Mesenteric fat pad (tissue), 1 donor: Measurements from ENCODE around the gene GEMIN5. TPM values are rescaled to one million over a fixed set of nuclear protein-coding genes. Genes with fewer than 3 reads are reported as not detected.
"Not testable (repeated sequence)": the region's sequence is repeated elsewhere in the genome, so short reads cannot be mapped to it uniquely, and the experiment has no call there.

Experiments
- DNase-seq: peaks from one replicate; pipeline ENCODE4 v3.0.0-alpha.2; 2020; ENCODE audit warnings: low spot score
- long read RNA-seq: library from polyadenylated mRNA; unstranded; transcript quantifications from one replicate; pipeline ENCODE4 v2.0.0, GENCODE V29; 2020
- total RNA-seq: library from RNA; stranded (reverse); fragmentation: NEBNext Ultra II Directional; extraction: Animal tissue kit (Norgen Biotek cat#: 25700); gene quantifications from one replicate; pipeline ENCODE4 v1.2.1, GENCODE V29; 2021
- donor health status: DM: yes; HTN: yes; CAD: no.

Gene GEMIN5, protein sequence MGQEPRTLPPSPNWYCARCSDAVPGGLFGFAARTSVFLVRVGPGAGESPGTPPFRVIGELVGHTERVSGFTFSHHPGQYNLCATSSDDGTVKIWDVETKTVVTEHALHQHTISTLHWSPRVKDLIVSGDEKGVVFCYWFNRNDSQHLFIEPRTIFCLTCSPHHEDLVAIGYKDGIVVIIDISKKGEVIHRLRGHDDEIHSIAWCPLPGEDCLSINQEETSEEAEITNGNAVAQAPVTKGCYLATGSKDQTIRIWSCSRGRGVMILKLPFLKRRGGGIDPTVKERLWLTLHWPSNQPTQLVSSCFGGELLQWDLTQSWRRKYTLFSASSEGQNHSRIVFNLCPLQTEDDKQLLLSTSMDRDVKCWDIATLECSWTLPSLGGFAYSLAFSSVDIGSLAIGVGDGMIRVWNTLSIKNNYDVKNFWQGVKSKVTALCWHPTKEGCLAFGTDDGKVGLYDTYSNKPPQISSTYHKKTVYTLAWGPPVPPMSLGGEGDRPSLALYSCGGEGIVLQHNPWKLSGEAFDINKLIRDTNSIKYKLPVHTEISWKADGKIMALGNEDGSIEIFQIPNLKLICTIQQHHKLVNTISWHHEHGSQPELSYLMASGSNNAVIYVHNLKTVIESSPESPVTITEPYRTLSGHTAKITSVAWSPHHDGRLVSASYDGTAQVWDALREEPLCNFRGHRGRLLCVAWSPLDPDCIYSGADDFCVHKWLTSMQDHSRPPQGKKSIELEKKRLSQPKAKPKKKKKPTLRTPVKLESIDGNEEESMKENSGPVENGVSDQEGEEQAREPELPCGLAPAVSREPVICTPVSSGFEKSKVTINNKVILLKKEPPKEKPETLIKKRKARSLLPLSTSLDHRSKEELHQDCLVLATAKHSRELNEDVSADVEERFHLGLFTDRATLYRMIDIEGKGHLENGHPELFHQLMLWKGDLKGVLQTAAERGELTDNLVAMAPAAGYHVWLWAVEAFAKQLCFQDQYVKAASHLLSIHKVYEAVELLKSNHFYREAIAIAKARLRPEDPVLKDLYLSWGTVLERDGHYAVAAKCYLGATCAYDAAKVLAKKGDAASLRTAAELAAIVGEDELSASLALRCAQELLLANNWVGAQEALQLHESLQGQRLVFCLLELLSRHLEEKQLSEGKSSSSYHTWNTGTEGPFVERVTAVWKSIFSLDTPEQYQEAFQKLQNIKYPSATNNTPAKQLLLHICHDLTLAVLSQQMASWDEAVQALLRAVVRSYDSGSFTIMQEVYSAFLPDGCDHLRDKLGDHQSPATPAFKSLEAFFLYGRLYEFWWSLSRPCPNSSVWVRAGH (N-terminal part only)
- 20.1 TPM for total RNA-seq
- long read RNA-seq, partial matches to known transcripts, result 23 of 23 reads
- long read RNA-seq, other reads (novel, unspliced or antisense), result 0 of 23 reads

DNA sequence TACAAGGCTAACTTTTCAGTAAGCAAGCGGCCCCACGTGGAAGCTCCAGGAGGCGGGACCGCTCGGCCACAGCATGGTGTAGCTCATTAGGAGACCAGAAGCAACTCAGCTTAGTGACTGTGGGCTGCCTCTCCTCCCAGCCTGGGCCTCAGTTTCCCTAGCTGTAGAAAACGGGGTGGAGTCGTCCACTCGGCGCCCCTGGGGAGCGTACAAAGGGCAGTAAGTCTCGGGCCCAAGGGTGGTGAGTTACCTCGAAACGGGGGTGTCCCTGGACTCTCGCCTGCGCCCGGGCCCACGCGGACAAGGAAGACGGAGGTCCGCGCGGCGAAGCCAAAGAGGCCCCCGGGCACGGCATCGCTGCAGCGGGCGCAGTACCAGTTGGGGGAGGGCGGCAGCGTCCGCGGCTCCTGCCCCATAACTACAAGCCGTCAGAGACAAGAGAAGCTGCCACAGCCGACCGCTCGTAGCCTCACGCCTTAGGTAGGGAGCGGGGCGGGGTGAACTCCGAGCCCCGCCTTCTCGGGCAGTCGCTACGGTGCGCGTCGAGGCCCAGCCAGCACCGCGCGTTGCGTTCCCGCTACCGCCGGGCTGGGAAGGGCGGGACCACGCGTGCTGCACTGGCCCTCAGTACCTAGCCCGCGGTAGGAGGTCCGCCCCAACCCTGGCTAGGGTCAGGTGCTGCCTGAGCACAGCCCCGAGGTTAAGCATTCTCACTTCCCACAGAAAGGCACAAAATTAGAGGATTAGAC lies at the start of gene GEMIN5:
Gene GEMIN5, minus strand, starts transcription at position 494 of the 749 bp plus-strand sequence. Its CDS starts 78 bp downstream, at position 416.
- peak; percentile 94 for DNase-seq

DNA sequence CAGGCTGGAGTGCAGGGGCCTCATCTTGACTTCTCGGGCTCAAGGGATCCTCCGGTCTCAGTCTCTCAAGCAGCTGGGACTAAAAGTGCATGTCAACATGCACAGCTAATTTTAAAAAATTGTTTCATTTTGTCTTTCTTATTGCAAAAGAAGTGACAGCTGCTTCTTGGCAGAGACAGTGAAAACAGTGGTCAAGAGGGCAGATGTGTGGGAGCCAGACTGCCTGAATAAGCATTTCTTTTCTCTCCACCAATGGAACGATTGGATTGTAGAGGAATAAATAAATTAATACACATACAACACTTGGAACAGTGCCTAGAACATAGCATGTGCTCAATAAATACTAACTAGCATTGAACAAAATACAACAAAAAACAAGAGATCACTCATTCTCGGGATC lies 48.1 kb upstream of the GEMIN5 start:
- no peak for DNase-seq

DNA sequence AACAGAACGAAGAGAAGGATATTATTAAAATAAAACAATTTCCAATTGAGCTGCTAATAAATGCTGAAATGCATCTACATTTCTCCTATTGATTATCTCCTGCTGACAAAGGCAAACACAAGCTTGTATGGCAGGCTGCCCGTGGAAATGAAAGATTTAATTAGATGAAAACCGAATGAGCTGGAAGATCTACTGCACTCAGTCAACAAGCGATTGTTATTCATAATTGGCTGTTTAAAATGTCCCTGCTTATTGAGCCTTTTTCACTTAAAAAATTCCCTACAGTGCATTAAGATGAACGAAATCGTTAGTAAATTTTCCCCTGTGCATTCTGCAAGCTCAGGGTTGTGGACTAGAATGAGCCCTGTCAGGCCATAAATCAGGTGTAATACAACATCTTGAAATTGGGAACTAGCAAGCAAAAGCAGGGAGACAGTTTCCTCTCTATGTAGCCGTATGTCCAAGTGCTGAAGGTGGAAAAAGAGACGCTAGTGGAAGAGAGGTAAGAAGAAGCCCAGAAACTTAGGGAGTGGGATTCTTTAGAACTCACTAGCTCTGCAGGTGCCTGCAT lies 47.0 kb upstream of the GEMIN5 start:
- no peak for DNase-seq

DNA sequence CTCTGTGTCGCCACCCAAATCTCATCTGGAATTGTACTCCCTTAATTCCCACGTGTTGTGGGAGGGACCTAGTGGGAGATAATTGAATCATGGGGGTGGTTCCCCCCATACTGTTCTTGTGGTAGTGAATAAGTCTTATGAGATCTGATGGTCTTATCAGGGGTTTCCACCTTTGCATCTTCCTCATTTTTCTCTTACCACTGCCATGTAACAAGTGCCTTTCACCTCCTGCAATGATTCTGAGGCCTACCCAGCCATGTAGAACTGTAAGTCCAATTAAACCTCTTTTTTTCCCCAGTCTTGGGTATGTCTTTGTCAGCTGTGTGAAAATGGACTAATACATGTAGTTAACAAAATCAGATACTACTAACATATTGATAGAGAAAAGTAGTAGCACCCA lies 40.3 kb upstream of the GEMIN5 start:
- DNase-seq, result not testable (repeated sequence)

DNA sequence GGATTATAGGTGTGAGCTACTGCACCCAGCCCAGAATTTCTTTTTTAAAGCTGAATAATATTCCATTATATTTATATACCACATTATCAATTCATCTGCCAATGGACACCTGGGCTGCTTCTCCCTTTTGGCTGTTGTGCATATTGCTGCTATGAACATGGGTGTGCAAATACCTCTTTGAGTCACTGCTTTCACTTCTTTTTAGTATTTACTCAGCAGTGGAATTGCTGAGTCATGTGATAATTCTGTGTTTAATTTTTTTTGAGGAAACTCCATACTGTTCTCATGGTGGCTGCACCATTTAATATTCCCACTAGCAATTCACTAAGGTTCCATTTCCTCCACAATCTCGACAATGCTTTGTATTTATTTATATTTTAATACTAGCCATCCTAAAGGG lies 39.4 kb upstream of the GEMIN5 start:
- no peak for DNase-seq

DNA sequence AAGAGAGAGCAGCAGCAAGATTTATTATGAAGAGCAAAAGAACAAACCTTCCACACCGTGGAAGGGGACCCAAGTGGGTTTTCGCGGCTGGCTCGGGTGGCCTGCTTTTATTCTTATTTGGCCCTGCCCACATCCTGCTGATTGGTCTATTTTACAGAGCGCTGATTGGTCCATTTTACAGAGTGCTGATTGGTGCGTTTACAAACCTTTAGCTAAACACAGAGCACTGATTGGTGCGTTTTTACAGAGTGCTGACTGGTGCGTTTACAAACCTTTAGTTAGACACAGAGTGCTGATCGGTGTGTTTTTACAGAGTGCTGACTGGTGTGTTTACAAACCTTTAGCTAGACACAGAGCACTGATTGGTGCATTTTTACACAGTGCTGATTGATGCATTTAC lies 38.1 kb upstream of the GEMIN5 start:
- not testable (repeated sequence) for DNase-seq

DNA sequence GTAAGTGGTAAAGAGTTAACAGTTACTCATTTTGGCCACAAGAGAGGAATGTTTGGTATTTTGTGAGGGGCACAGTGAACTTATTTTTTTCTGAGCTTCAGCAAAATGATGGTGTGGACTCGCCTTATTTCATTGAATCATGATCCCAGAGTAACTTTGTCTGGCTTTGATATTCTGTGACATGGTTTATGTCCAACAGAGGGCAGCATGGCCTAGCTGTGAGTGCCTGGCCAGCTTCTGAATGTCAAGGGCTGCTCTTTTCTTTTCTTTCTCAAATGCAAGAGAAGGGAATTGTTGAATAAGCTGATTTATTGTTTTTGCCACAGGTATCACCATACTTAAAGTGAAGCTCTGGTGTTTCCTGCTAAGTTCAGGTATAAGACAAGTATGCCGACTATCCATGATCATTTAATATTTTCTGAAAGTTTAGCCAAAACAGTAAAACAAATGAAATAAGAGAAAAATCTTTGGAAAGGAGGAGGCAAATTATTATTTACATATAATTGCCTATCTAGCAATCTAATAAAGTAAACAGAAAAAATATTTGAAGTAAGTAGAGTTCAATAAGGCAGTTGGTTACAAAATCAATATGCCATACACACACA lies 34.6 kb upstream of the GEMIN5 start:
- no peak for DNase-seq

DNA sequence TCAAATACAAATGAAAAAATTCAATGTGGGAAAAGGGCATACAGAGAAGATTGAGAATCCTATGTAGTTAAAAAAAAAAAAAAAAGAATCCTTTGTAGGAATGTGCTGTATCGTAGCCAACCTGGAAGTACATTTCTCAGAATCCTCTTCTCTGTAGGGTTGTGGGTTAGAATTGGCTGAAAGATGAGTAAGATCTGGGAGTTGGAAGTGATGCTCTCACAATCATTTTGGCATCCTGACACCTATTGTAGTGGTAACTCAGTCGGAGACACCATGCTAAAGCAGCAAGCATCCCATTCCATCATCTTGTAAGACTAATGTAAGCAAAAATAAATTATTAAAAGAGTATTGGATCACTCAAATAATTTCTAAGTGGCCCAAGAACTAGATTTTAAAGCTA lies 33.5 kb upstream of the GEMIN5 start:
- DNase-seq, result no peak

DNA sequence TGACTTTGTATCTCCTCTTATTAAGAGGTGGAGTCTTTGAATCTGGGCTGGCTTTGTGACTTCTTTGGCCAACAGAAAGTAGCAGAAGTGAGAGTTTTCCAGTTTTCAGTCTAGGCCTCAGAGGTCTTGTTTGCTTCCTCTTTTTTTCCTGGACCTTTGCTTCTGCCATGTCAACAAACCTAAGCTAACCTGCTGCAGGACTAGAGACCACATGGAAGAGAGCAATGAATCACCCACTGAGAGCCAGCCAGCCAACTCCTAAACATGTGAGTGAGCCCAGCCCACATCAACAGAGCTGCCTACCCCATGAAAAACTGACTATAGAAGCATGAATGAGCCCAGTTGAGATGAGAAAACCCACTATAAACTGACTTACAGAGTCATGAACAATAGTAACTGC lies 32.7 kb upstream of the GEMIN5 start:
- no peak for DNase-seq

DNA sequence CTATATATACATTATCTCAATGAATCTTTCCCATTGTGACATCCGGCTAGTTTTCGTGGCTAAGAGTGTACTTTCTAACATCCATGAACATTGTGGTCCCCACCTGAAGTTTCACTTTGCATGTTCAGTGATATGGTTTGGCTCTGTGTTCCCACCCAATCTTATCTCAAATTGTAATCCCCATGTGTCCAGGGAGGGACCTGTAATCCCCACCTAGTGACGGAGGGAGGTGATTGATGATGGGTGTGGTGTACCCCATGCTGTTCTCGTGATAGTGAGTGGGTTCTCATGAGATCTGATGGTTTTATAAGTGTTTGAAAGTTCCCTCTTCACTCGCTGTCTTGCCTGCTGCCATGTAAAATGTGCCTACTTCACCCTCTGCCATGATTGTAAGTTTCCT lies 30.9 kb upstream of the GEMIN5 start:
- DNase-seq, result no peak

DNA sequence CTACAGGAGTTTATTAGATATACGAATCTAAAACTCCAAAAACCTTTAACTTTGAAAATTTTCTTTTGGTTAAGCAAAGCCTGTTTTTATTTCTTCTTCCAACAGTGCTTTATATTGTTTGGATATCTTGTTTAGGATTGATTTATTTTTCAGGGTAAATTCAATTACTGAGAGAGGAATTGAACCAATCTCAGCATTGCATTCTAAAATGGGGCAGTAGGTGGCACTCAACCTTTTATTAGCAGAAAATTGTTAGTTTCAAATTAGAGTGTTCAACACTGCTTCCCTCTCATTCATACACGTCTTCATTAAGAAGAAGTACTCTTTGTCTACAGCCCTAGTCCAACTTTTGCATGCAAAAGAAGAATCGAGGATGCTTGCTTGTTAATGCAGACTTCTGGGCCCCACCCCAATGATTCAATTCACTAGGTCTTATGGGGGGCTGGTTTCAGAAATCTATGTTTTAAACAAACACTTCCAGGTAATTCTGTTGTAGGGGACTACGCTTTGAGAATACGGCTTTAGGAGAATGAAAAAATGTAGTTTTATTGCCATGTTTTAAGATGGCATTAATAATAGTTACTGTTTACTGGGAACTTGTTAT lies 29.5 kb upstream of the GEMIN5 start:
- DNase-seq, result no peak

DNA sequence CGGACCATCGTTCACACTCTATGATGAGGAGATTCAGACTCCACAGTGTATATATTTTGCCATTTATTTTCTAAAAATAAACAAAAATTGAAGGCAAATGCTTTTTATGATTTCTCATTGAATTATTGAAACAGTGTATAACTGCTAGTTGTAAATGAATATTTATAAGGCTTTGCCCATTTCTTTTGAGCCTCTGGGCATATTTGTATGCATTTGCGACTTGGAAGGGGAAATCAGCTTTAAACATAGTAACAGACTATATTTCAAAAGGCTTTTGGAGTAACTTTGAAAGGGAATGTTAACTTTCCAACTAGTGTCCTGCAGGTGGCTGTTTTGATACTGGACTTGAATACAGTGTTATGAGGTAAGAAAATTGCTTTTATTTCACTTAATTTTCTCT lies 28.9 kb upstream of the GEMIN5 start:
- no peak for DNase-seq

DNA sequence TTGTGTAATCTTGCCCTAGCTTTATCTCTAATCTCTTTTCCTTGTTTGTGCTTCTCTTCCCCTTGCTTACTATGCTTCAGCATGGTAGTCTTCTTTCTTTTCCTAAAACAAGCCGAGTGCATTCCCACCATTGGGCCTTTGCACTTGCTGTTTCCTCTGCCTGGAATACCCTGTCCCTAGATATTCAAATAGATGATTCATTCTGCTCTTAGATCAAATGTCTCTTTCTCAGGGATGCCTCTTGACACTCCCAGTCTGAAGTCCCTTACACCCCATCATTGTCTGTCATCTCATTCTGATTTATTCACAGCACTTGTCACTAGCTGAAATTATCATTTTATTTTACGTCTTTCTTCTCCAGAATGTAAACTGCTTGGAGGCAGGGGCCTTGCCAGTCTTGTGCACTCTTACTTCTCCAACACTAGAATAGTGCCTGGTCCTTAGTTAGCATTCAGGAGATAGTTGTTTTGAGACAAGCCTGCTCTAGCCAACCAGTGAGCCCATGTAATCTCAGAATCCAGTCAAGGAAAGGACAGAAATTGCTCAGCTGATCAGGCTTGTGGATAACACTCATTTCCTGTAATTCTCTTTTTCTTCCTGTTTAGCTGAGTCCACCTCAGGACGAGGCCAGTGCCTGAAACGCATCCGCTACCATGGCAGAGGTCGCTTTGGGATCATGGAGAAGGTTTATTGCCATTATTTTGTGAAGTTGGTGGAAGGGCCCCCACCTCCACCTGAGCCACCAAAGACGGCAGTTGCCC lies 28.2 kb upstream of the GEMIN5 start:
- DNase-seq, result no peak

DNA sequence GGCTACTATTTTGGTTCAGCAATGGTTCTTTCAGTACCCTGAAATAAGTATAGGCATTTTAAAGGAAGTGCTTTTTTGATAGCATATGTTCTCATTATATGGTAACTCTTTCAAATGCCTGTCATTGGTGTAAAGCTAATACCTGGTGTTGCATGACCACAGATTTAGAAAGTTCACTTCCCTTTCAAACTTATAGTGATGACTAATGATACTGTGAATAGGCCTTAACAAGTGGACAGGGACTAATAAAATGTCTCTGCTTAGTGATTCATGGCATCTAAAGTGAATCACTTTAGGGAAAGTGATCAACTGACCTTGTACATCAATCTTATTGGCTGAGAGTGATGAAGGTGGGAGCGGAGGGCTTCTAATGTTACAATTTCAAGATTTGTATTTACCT lies 24.5 kb upstream of the GEMIN5 start:
- no peak for DNase-seq

DNA sequence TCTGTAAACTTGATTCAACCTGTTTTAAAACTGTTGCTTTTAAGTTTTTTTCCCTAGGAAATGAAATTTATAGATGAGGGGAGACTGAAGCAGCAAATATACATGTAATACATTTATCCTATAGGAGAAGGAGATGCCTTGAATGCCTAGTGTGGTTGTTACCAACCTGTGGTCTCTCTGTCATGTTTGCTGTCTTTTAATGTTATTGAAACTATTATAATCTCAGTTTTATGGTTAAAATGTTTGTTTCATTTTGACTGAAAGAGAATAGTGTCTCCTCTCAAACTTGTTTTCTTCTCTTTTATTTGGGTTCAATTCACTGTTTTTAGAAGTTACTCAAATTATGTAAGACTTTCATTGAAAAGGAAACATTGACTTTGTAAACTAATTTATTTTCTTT lies 18.7 kb upstream of the GEMIN5 start:
- no peak for DNase-seq

DNA sequence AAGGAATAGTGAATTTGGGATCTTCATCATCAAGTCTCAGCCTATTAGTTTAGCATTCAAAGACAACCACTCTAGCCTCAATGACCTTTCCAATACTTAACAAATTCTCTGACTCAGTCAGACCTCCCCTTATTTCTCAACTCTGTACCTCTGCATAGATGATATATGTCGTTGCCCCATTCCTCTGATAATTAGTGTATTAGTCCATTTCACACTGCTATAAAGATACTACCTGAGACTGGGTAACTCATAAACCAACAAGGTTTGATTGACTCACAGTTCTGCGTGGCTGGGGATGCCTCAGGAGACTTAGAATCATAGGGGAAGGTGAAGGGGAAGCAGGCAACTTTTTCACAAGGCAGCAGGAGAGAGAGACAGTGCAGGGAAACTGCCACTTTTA lies 11.8 kb upstream of the GEMIN5 start:
- no peak for DNase-seq

DNA sequence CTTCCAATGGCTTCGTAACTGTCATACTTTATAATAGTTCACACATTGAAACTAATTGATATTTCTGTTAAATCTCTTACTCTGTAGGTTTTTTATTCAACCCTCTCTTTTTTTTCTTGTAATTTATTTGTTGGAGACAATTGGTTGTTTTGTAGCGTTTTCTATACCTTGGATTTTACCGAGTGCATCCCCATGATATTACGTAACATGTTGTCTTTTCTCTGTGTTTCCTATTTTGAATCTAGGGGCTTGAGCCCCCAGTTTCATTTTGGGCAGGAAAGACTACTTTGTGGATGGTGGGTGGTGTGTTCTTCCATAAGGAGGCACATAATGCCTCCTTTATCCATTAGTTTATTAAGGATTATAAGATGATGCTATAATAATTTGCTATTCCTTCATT lies 10.3 kb upstream of the GEMIN5 start:
- no peak for DNase-seq

DNA sequence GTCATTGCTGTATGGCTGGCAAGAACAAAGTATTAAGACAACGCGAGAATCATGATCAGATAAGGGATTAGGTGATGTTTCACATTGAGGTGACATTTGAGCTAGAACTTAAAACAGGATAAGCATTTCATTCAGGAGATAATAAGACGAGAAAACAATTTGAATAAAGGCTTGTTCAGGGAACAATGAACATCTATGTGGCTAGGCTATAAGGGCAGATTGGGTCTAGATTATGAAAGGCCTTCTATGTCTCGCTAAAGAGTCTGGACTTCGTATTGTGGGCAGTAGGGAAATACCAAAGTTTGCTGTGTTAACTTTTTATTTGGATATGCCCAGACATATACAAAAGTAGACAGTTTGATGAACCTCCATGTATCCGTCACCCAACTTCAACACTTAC lies 9.8 kb upstream of the GEMIN5 start:
- no peak for DNase-seq
